Measurements from ENCODE around the gene FMN1.
"Not testable (repeated sequence)": the region's sequence is repeated elsewhere in the genome, so short reads cannot be mapped to it uniquely, and the experiment has no call there.

FMN1 gene

DNA sequence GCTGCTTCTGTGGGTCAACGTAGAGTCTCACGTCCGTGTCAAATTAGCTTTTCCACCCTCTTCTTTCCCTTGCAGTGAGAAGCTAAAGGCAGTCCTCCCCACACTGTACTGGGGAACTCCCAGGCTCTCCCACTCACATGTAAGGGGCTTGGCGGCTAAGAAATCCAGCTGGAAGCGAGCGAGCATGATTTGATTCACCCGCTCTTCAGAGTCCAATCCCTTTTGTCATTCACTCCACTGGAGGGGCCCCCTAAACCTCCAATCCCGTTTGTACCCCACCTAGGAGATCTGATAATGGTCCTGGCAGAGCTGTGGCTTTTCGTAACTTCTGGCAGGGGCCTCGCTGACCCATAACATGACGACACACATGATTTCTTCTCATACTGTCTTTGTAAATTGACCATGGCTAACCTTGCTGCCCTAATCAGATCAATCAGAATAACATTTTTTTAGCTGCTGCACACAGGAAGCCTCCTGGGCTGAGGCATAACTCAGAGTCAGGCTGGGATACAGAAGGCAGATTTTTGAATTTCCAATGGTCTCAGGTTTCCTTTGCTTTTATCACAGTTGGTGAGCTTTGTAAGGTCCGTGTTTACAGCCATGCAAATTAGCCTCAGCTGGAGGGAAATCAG lies 241.5 kb downstream of the FMN1 start:
- H3K27ac ChIP-seq (ENCODE audit: low read depth, low read length), result peak overlapping the region; percentile 7; the same call in 1 of the 2 replicates
- peaks cover 34% of the 10 kb centered on the region for H3K4me1 ChIP-seq (ENCODE audit: control insufficient read depth, insufficient read depth, low read length)
- no peak overlapping the region for H3K9ac ChIP-seq (ENCODE audit: low read length)
- H3K4me3 ChIP-seq (ENCODE audit: low read depth, low read length), result peak overlapping the region; percentile 10
- no peaks in the 10 kb centered on the region for H3K27me3 ChIP-seq (ENCODE audit: control insufficient read depth, insufficient read depth, low read length)
- peaks cover 5% of the 10 kb centered on the region; the same call in 1 of the 2 replicates for H3K9me3 ChIP-seq (ENCODE audit: control insufficient read depth, insufficient read depth, low read depth, low read length)
- no peaks in the 10 kb centered on the region for H3K36me3 ChIP-seq (ENCODE audit: control insufficient read depth, insufficient read depth, low read length)

GRCh38 chr15:32951736-32952464 lies 242.6 kb downstream of the FMN1 start:
- Histone ChIP-seq H3K27me3 (ENCODE audit: control insufficient read depth, insufficient read depth, low read length) (no peaks in the 10 kb centered on the region), H3K27ac (ENCODE audit: low read depth, low read length) (no peak overlapping the region), H3K4me1 (ENCODE audit: control insufficient read depth, insufficient read depth, low read length) (peaks cover 34% of the 10 kb centered on the region)

DNA sequence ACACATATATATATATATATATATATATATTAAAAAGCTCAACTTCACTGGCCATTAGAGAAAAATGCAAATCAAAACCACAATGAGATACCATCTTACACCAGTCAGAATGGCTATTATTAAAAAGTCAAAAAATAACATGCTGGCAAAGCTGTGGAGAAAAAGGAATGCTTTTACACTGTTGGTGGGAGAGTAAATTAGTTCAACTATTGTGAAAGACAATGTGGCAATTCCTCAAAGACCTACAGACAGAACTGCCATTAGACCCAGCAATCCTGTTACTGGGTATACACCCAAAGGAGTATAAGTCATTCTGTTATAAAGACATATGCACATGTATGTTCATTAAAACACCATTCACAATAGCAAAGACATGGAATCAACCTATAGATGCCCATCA lies 244.5 kb downstream of the FMN1 start:
- peaks cover 32% of the 10 kb centered on the region for H3K4me1 ChIP-seq (ENCODE audit: control insufficient read depth, insufficient read depth, low read length)
- H3K27me3 ChIP-seq (ENCODE audit: control insufficient read depth, insufficient read depth, low read length); H3K9me3 ChIP-seq (ENCODE audit: control insufficient read depth, insufficient read depth, low read depth, low read length); H3K4me3 ChIP-seq (ENCODE audit: low read depth, low read length); H3K9ac ChIP-seq (ENCODE audit: low read length); H3K27ac ChIP-seq (ENCODE audit: low read depth, low read length); H3K36me3 ChIP-seq (ENCODE audit: control insufficient read depth, insufficient read depth, low read length): not testable (repeated sequence)

More at GRCh38 chr15:32951736-32952464, 242.6 kb downstream of the FMN1 start:
- Histone ChIP-seq H3K4me3 (ENCODE audit: low read depth, low read length) (no peak overlapping the region), H3K9ac (ENCODE audit: low read length) (no peak overlapping the region), H3K36me3 (ENCODE audit: control insufficient read depth, insufficient read depth, low read length) (no peaks in the 10 kb centered on the region), H3K9me3 (ENCODE audit: control insufficient read depth, insufficient read depth, low read depth, low read length) (peaks cover 5% of the 10 kb centered on the region; the same call in 1 of the 2 replicates)

- H3K4me1 ChIP-seq (ENCODE audit: control insufficient read depth, insufficient read depth, low read length), result no peaks in the 10 kb centered on the region
- H3K9ac ChIP-seq (ENCODE audit: low read length), result no peak overlapping the region
- H3K27ac ChIP-seq (ENCODE audit: low read depth, low read length), result no peak overlapping the region
- no peaks in the 10 kb centered on the region for H3K27me3 ChIP-seq (ENCODE audit: control insufficient read depth, insufficient read depth, low read length)
- H3K4me3 ChIP-seq (ENCODE audit: low read depth, low read length), result no peak overlapping the region
- H3K9me3 ChIP-seq (ENCODE audit: control insufficient read depth, insufficient read depth, low read depth, low read length), result peaks cover 5% of the 10 kb centered on the region; the same call in 1 of the 2 replicates
- no peaks in the 10 kb centered on the region for H3K36me3 ChIP-seq (ENCODE audit: control insufficient read depth, insufficient read depth, low read length)
Observed at GRCh38 chr15:32946210-32946609, 248.3 kb downstream of the FMN1 start.

- Histone ChIP-seq H3K27ac (ENCODE audit: low read depth, low read length) (no peak overlapping the region), H3K9me3 (ENCODE audit: control insufficient read depth, insufficient read depth, low read depth, low read length) (peaks cover 2% of the 10 kb centered on the region; the same call in 1 of the 2 replicates), H3K4me3 (ENCODE audit: low read depth, low read length) (no peak overlapping the region), H3K4me1 (ENCODE audit: control insufficient read depth, insufficient read depth, low read length) (no peaks in the 10 kb centered on the region), H3K36me3 (ENCODE audit: control insufficient read depth, insufficient read depth, low read length) (no peaks in the 10 kb centered on the region), H3K9ac (ENCODE audit: low read length) (no peak overlapping the region), H3K27me3 (ENCODE audit: control insufficient read depth, insufficient read depth, low read length) (no peaks in the 10 kb centered on the region)
Observed at GRCh38 chr15:32944431-32944830, 250.1 kb downstream of the FMN1 start.

DNA sequence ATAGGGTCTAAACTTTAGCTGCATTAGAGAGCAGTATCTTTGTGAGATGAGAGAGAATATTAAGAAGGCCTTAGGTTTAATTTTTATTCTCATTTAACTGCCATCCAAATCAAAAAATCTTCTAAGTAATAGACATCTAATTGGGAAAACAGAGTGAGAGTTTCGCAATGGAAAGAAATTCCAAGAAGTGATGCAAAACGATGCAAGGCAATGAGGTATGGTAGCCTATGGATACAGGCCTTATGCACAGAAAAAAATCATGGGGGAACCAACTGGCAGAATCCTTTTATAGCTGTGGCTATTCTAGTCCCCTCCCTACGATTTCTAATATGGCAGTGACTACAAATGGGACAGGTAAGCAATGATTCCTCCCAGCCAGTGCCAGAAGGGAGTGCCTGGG lies 250.8 kb downstream of the FMN1 start:
- H3K9me3 ChIP-seq (ENCODE audit: control insufficient read depth, insufficient read depth, low read depth, low read length), result no peaks in the 10 kb centered on the region
- no peak overlapping the region for H3K27ac ChIP-seq (ENCODE audit: low read depth, low read length)
- no peaks in the 10 kb centered on the region for H3K4me1 ChIP-seq (ENCODE audit: control insufficient read depth, insufficient read depth, low read length)
- no peak overlapping the region for H3K9ac ChIP-seq (ENCODE audit: low read length)
- H3K27me3 ChIP-seq (ENCODE audit: control insufficient read depth, insufficient read depth, low read length), result no peaks in the 10 kb centered on the region
- H3K4me3 ChIP-seq (ENCODE audit: low read depth, low read length), result no peak overlapping the region
- no peaks in the 10 kb centered on the region for H3K36me3 ChIP-seq (ENCODE audit: control insufficient read depth, insufficient read depth, low read length)

GRCh38 chr15:32942401-32942841 lies 252.1 kb downstream of the FMN1 start:
- Histone ChIP-seq H3K9me3 (ENCODE audit: control insufficient read depth, insufficient read depth, low read depth, low read length) (no peaks in the 10 kb centered on the region), H3K9ac (ENCODE audit: low read length) (no peak overlapping the region), H3K27ac (ENCODE audit: low read depth, low read length) (no peak overlapping the region), H3K27me3 (ENCODE audit: control insufficient read depth, insufficient read depth, low read length) (no peaks in the 10 kb centered on the region), H3K36me3 (ENCODE audit: control insufficient read depth, insufficient read depth, low read length) (no peaks in the 10 kb centered on the region), H3K4me1 (ENCODE audit: control insufficient read depth, insufficient read depth, low read length) (no peaks in the 10 kb centered on the region), H3K4me3 (ENCODE audit: low read depth, low read length) (no peak overlapping the region)

DNA sequence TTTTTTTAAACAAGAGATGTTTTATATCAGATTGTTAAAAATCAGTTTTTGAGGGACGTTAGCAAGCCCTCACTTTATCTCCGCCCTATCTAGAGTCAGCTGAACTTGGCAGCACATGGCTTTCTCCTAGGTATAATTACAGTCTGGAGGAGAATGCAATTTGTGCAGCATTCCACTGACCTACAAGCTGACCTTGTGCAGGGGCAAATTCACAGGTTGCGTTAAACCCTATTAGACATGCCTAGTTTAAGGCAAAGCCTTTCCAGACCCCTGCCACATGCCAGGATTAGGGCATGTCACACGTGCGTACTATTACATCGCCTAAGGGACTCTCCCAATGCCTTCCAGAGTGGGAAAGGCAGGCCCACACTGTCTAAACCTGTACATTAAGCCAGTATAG lies 252.7 kb downstream of the FMN1 start:
- H3K9me3 ChIP-seq (ENCODE audit: control insufficient read depth, insufficient read depth, low read depth, low read length), result no peaks in the 10 kb centered on the region
- no peaks in the 10 kb centered on the region for H3K4me1 ChIP-seq (ENCODE audit: control insufficient read depth, insufficient read depth, low read length)
- H3K36me3 ChIP-seq (ENCODE audit: control insufficient read depth, insufficient read depth, low read length), result no peaks in the 10 kb centered on the region
- H3K27me3 ChIP-seq (ENCODE audit: control insufficient read depth, insufficient read depth, low read length), result no peaks in the 10 kb centered on the region
- no peak overlapping the region for H3K27ac ChIP-seq (ENCODE audit: low read depth, low read length)
- H3K9ac ChIP-seq (ENCODE audit: low read length), result no peak overlapping the region
- H3K4me3 ChIP-seq (ENCODE audit: low read depth, low read length), result no peak overlapping the region

DNA sequence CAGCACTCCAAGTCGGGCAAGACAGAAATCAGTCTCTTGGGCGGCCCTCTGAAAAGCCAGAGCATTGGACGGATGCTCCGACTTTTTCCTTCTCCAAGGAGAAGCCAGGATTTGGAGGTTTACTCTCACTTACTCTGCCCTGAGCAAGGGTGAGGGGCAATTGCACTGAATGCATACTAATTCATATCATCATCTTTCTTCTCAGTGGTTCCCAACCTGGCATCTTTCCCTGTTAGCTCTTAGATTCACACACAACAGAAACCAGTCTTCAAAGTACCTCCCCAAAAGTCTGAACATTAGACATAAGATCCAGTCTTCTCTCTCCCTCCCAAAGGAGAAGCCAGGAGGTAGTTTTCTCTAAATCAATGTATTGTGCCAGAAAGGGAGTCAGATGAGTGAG lies 257.5 kb downstream of the FMN1 start:
- H3K4me3 ChIP-seq (ENCODE audit: low read depth, low read length), result no peak overlapping the region
- H3K4me1 ChIP-seq (ENCODE audit: control insufficient read depth, insufficient read depth, low read length), result no peaks in the 10 kb centered on the region
- no peaks in the 10 kb centered on the region for H3K36me3 ChIP-seq (ENCODE audit: control insufficient read depth, insufficient read depth, low read length)
- H3K27me3 ChIP-seq (ENCODE audit: control insufficient read depth, insufficient read depth, low read length), result no peaks in the 10 kb centered on the region
- no peak overlapping the region for H3K27ac ChIP-seq (ENCODE audit: low read depth, low read length)
- H3K9me3 ChIP-seq (ENCODE audit: control insufficient read depth, insufficient read depth, low read depth, low read length), result peaks cover 5% of the 10 kb centered on the region; the same call in 1 of the 2 replicates
- no peak overlapping the region for H3K9ac ChIP-seq (ENCODE audit: low read length)

GRCh38 chr15:32936283-32936918 lies 258.1 kb downstream of the FMN1 start:
- no peak overlapping the region for H3K4me3 ChIP-seq (ENCODE audit: low read depth, low read length)
- no peaks in the 10 kb centered on the region for H3K36me3 ChIP-seq (ENCODE audit: control insufficient read depth, insufficient read depth, low read length)
- H3K9me3 ChIP-seq (ENCODE audit: control insufficient read depth, insufficient read depth, low read depth, low read length), result peaks cover 5% of the 10 kb centered on the region; the same call in 1 of the 2 replicates
- no peaks in the 10 kb centered on the region for H3K4me1 ChIP-seq (ENCODE audit: control insufficient read depth, insufficient read depth, low read length)
- H3K27ac ChIP-seq (ENCODE audit: low read depth, low read length), result no peak overlapping the region
- no peaks in the 10 kb centered on the region for H3K27me3 ChIP-seq (ENCODE audit: control insufficient read depth, insufficient read depth, low read length)
- H3K9ac ChIP-seq (ENCODE audit: low read length), result no peak overlapping the region

DNA sequence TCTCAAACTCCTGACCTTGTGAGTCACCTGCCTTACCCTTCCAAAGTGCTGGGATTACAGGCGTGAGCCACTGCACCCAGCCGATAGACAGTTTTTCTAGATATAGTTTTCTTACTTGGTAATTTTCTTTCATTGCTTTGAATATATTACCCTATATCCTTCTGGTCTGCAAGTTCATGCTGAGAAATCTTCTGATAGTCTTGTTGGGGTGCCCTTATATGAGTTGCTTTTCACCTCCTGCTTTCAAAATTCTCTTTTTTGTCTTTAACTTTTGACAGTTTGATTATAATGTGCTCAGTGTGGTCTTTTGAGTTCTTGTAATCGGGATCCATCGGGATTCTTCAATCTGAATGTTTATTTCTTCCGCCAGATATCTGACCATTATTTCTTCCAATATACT lies 259.4 kb downstream of the FMN1 start:
- Histone ChIP-seq H3K4me3 (ENCODE audit: low read depth, low read length) (no peak overlapping the region), H3K27ac (ENCODE audit: low read depth, low read length) (no peak overlapping the region), H3K27me3 (ENCODE audit: control insufficient read depth, insufficient read depth, low read length) (no peaks in the 10 kb centered on the region), H3K36me3 (ENCODE audit: control insufficient read depth, insufficient read depth, low read length) (no peaks in the 10 kb centered on the region), H3K9me3 (ENCODE audit: control insufficient read depth, insufficient read depth, low read depth, low read length) (peaks cover 5% of the 10 kb centered on the region; the same call in 1 of the 2 replicates), H3K4me1 (ENCODE audit: control insufficient read depth, insufficient read depth, low read length) (no peaks in the 10 kb centered on the region), H3K9ac (ENCODE audit: low read length) (no peak overlapping the region)
